Ectodermal cell (in vitro differentiated cells): ENCODE results near the gene FRMD5.

Experiments used
- H3K27ac ChIP-seq: 2 replicates; pipeline ENCODE4 v1.7.0; 2013; ENCODE audit warnings: mild to moderate bottlenecking, low read depth, low read length; ENCODE audit not compliant: insufficient read depth, poor library complexity, severe bottlenecking
- H3K27me3 ChIP-seq: 2 replicates; pipeline ENCODE4 v1.7.0; 2013; ENCODE audit warnings: mild to moderate bottlenecking, low read length; ENCODE audit not compliant: insufficient read depth, control insufficient read depth, poor library complexity, severe bottlenecking
- H3K36me3 ChIP-seq: one replicate; pipeline ENCODE4 v1.7.0; 2013; ENCODE audit warnings: low read length; ENCODE audit not compliant: control insufficient read depth, insufficient read depth
- H3K4me1 ChIP-seq: one replicate; pipeline ENCODE4 v1.7.0; 2013; ENCODE audit warnings: low read length; ENCODE audit not compliant: control insufficient read depth, insufficient read depth
- H3K4me3 ChIP-seq: 2 replicates; pipeline ENCODE4 v1.7.0; 2013; ENCODE audit warnings: low read depth, low read length, control low read depth; ENCODE audit not compliant: insufficient read depth
- H3K9me3 ChIP-seq: 2 replicates; pipeline ENCODE4 v1.7.0; 2013; ENCODE audit warnings: mild to moderate bottlenecking, low read length, moderate library complexity; ENCODE audit not compliant: control insufficient read depth
- WGBS, 2 experiments: methylation state at CpG; one replicate each; pipeline ENCODE4 v1.1.7; 2013; ENCODE audit warnings: missing lambda C conversion rate in 2 of 2; 5-methylcytosine and 5-hydroxymethylcytosine counted together

FRMD5 gene

GRCh38 chr15:43988900-43989299, 206.2 kb downstream of the FRMD5 start:
- no peak overlapping the region for H3K27ac ChIP-seq
- H3K4me3 ChIP-seq = no peak overlapping the region
- no peaks in the 10 kb centered on the region for H3K4me1 ChIP-seq
- no peaks in the 10 kb centered on the region for H3K36me3 ChIP-seq
- no peaks in the 10 kb centered on the region for H3K9me3 ChIP-seq
- H3K27me3 ChIP-seq = no peaks in the 10 kb centered on the region
- WGBS, 2 experiments = 96% methylated on average over 13 of the region's 13 CpGs

- H3K27ac ChIP-seq = no peak overlapping the region
- no peaks in the 10 kb centered on the region for H3K9me3 ChIP-seq
- no peaks in the 10 kb centered on the region for H3K4me1 ChIP-seq
- no peaks in the 10 kb centered on the region for H3K36me3 ChIP-seq
- 83 to 93% methylated on average over 1 of the region's 1 CpG for WGBS, 2 experiments
- H3K27me3 ChIP-seq = no peaks in the 10 kb centered on the region
- no peak overlapping the region for H3K4me3 ChIP-seq
Observed at GRCh38 chr15:43987924-43988323, 207.1 kb downstream of the FRMD5 start.

- no peaks in the 10 kb centered on the region for H3K9me3 ChIP-seq
- no peak overlapping the region for H3K27ac ChIP-seq
- no peaks in the 10 kb centered on the region for H3K4me1 ChIP-seq
- H3K27me3 ChIP-seq = no peaks in the 10 kb centered on the region
- H3K4me3 ChIP-seq = no peak overlapping the region
- 81 to 82% methylated on average over 7 of the region's 7 CpGs for WGBS, 2 experiments
- H3K36me3 ChIP-seq = no peaks in the 10 kb centered on the region
Observed at GRCh38 chr15:43985976-43986680, 208.9 kb downstream of the FRMD5 start.

GRCh38 chr15:43981576-43981975, 213.5 kb downstream of the FRMD5 start:
- H3K27ac ChIP-seq = no peak overlapping the region
- H3K4me3 ChIP-seq = no peak overlapping the region
- no peaks in the 10 kb centered on the region for H3K9me3 ChIP-seq
- 87 to 93% methylated on average over 2 of the region's 2 CpGs for WGBS, 2 experiments
- H3K27me3 ChIP-seq = no peaks in the 10 kb centered on the region
- no peaks in the 10 kb centered on the region for H3K4me1 ChIP-seq
- no peaks in the 10 kb centered on the region for H3K36me3 ChIP-seq

GRCh38 chr15:43977072-43977884, 217.8 kb downstream of the FRMD5 start:
- Histone ChIP-seq H3K4me3 (no peak overlapping the region), H3K27ac (no peak overlapping the region), H3K27me3 (no peaks in the 10 kb centered on the region), H3K4me1 (no peaks in the 10 kb centered on the region), H3K9me3 (no peaks in the 10 kb centered on the region), H3K36me3 (no peaks in the 10 kb centered on the region)
- WGBS, 2 experiments = 88 to 96% methylated on average over 5 of the region's 5 CpGs

- Histone ChIP-seq H3K27ac (no peak overlapping the region), H3K36me3 (no peaks in the 10 kb centered on the region), H3K4me1 (no peaks in the 10 kb centered on the region), H3K4me3 (no peak overlapping the region), H3K9me3 (no peaks in the 10 kb centered on the region), H3K27me3 (no peaks in the 10 kb centered on the region)
- WGBS, 2 experiments = no CpG with 5 or more reads among the region's 1 CpG
Observed at GRCh38 chr15:43975770-43976169, 219.3 kb downstream of the FRMD5 start.

- no peaks in the 10 kb centered on the region for H3K27me3 ChIP-seq
- no peak overlapping the region for H3K4me3 ChIP-seq
- 92 to 94% methylated on average over 3 to 4 of the region's 4 CpGs for WGBS, 2 experiments
- H3K27ac ChIP-seq = no peak overlapping the region
- H3K4me1 ChIP-seq = no peaks in the 10 kb centered on the region
- no peaks in the 10 kb centered on the region for H3K36me3 ChIP-seq
- no peaks in the 10 kb centered on the region for H3K9me3 ChIP-seq
Observed at GRCh38 chr15:43975326-43975725, 219.7 kb downstream of the FRMD5 start.

- no peaks in the 10 kb centered on the region for H3K36me3 ChIP-seq
- WGBS, 2 experiments = 90 to 92% methylated on average over 3 of the region's 3 CpGs
- H3K4me3 ChIP-seq = no peak overlapping the region
- no peak overlapping the region for H3K27ac ChIP-seq
- no peaks in the 10 kb centered on the region for H3K27me3 ChIP-seq
- H3K9me3 ChIP-seq = no peaks in the 10 kb centered on the region
- no peaks in the 10 kb centered on the region for H3K4me1 ChIP-seq
Observed at GRCh38 chr15:43974852-43975251, 220.2 kb downstream of the FRMD5 start.

GRCh38 chr15:43969802-43970375, 225.2 kb downstream of the FRMD5 start:
- WGBS, 2 experiments = 100% methylated on average over 1 of the region's 1 CpG; no CpG with 5 or more reads in 1 of the 2 experiments
- Histone ChIP-seq H3K4me1 (no peaks in the 10 kb centered on the region), H3K36me3 (no peaks in the 10 kb centered on the region)

GRCh38 chr15:43968551-43968950, 226.5 kb downstream of the FRMD5 start:
- no peak overlapping the region for H3K27ac ChIP-seq
- no peaks in the 10 kb centered on the region for H3K36me3 ChIP-seq
- no peaks in the 10 kb centered on the region for H3K4me1 ChIP-seq
- no peak overlapping the region for H3K4me3 ChIP-seq
- WGBS, 2 experiments = 94% methylated on average over 2 of the region's 3 CpGs; no CpG with 5 or more reads in 1 of the 2 experiments
- H3K27me3 ChIP-seq = no peaks in the 10 kb centered on the region
- H3K9me3 ChIP-seq = no peaks in the 10 kb centered on the region

More at GRCh38 chr15:43969802-43970375, 225.2 kb downstream of the FRMD5 start:
- no peak overlapping the region for H3K4me3 ChIP-seq
- H3K27me3 ChIP-seq = no peaks in the 10 kb centered on the region
- no peak overlapping the region for H3K27ac ChIP-seq
- no peaks in the 10 kb centered on the region for H3K9me3 ChIP-seq
